Spleen (tissue), 11 donors: Measurements from ENCODE around the gene AGAP3. TPM values are rescaled to one million over a fixed set of nuclear protein-coding genes. Genes with fewer than 3 reads are reported as not detected.

Source experiments
- DNase-seq: peaks from one replicate; pipeline ENCODE4 v3.0.0-alpha.2; 2020
- H3K27ac ChIP-seq, 8 donors: fragments of 200-600 bp; sonication (generic) in 7 of 8; 1 replicate in 4 of 8; 2 replicates in 4 of 8; pipeline versions ENCODE4 v1.5.0 to v1.8.0; 2016 to 2021; ENCODE audit warnings: inconsistent platforms in 4 of 8, mild to moderate bottlenecking in 4 of 8, moderate library complexity in 1 of 8
- H3K27me3 ChIP-seq, 7 donors: fragments of 200-600 bp; sonication (generic) in 6 of 7; replicated peaks in 1 of 7; 1 replicate in 4 of 7; 2 replicates in 3 of 7; pipeline versions ENCODE4 v1.5.0 to v1.8.0; 2016 to 2021; ENCODE audit warnings: inconsistent platforms in 3 of 7, mild to moderate bottlenecking in 1 of 7
- H3K36me3 ChIP-seq, 6 donors: fragments of 200-600 bp; sonication (generic) in 5 of 6; 1 replicate in 4 of 6; 2 replicates in 2 of 6; pipeline versions ENCODE4 v1.5.0 to v1.8.0; 2016 to 2021; ENCODE audit warnings: inconsistent platforms in 2 of 6
- H3K4me1 ChIP-seq, 6 donors: fragments of 200-600 bp; sonication (generic) in 5 of 6; 1 replicate in 3 of 6; 2 replicates in 3 of 6; pipeline versions ENCODE4 v1.5.0 to v1.8.0; 2016 to 2021; ENCODE audit warnings: inconsistent platforms in 3 of 6
- H3K4me3 ChIP-seq, 8 donors: fragments of 200-600 bp; sonication (generic) in 7 of 8; 1 replicate in 4 of 8; 2 replicates in 4 of 8; pipeline versions ENCODE4 v1.5.0 to v1.8.0; 2016 to 2021; ENCODE audit warnings: inconsistent platforms in 4 of 8, mild to moderate bottlenecking in 4 of 8, moderate library complexity in 2 of 8
- H3K9me3 ChIP-seq, 8 donors: fragments of 200-600 bp; sonication (generic) in 7 of 8; 1 replicate in 4 of 8; 2 replicates in 4 of 8; pipeline versions ENCODE4 v1.5.0 to v1.8.0; 2016 to 2021; ENCODE audit warnings: inconsistent platforms in 4 of 8
- CTCF ChIP-seq, 11 experiments: fragments of 200-600 bp in 7 of 11; fragments of 450-650 bp in 4 of 11; sonication (generic) in 4 of 11; IDR thresholded peaks in 8 of 11; conservative IDR thresholded peaks in 3 of 11; 1 replicate in 7 of 11; 2 replicates in 4 of 11; pipeline versions ENCODE4 v1.4.0 to v1.8.0; 2016 to 2021; ENCODE audit warnings: antibody characterized with exemption in 11 of 11, inconsistent platforms in 4 of 11, mild to moderate bottlenecking in 1 of 11
- POLR2A ChIP-seq, 3 donors: fragments of 450-650 bp; IDR thresholded peaks; one replicate each; pipeline ENCODE4 v1.5.1; 2017; ENCODE audit warnings: antibody characterized with exemption in 3 of 3, mild to moderate bottlenecking in 1 of 3
- POLR2AphosphoS5 ChIP-seq, 3 donors: sonication (generic); formaldehyde crosslinking; IDR thresholded peaks; one replicate each; pipeline ENCODE4 v1.5.1; 2017; ENCODE audit warnings: antibody characterized with exemption in 3 of 3
- WGBS, 5 donors: extraction: QIAGEN DNeasy Blood & Tissue Kit in 3 of 5; methylation state at CpG; one replicate each; pipeline versions ENCODE4 v1.1.5 to v1.1.7; 2013 to 2018; 5-methylcytosine and 5-hydroxymethylcytosine counted together
- intact Hi-C: fragments of 100-400 bp; cut with DNase I; formaldehyde crosslinking; loops from one replicate; pipeline ENCODE4 v1.15.0; 2023; ENCODE audit warnings: low total_unique reads
- polyA plus RNA-seq, 3 donors: library from polyadenylated mRNA; stranded (reverse); fragments of 200-250 nt; gene quantifications; one replicate each; pipeline ENCODE4 v1.2.1, GENCODE V29; 2013
- total RNA-seq, 7 donors: library from RNA; depleted of rRNA in 3 of 7; stranded (reverse); fragments of >200 nt in 3 of 7; fragmentation: NEBNext Ultra II Directional in 4 of 7; extraction: Animal tissue kit (Norgen Biotek cat#: 25700) in 4 of 7; gene quantifications; one replicate each; pipeline versions ENCODE4 v1.1.0 to v1.2.1, GENCODE V29; 2016 to 2021
- donor health status: healthy with polysubstance abuse.
- donor health status: DM: no; HTN: no; CAD: no; lungs with moderate emphysema.
- donor health status: DM: no; HTN: no; CAD: no.
- donor health status: Bipolar disorder and iron deficiency.
- donor health status: healthy.
- donor health status: DM: no; HTN: no; CAD: no.
- donor health status: DM: yes; HTN: yes; CAD: no.

The AGAP3 gene
- total and polyA plus RNA-seq, 10 donors = 21.8 to 94.4 (median 72.6) TPM

DNA sequence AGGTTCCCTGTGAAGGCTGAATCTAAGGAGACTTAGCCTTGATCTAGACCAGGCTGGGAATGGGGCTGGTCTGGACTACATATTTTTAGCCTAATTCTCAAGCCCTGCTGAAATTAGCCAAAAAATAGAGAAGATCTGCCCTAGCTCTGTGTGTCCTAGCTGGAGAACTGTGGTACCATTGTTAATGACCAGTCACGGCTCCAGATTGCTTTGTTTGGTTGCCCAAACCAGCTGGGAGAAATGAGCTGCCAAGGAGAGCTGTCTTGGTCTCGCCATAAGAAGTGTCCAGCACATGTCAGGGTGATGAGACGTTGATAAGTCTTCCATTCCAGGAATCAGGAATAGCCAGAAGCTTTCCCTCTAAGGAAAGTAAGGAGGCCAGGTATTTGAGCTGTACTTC, 60.5 kb downstream of the AGAP3 start:
- no peak overlapping the region for H3K4me3 ChIP-seq
- peaks cover 0 to 35% (median 3%) of the 10 kb centered on the region in 7 donors for H3K27me3 ChIP-seq
- intact Hi-C loops = no loop called here
- no peaks in the 10 kb centered on the region for H3K4me1 ChIP-seq
- TF ChIP-seq POLR2AphosphoS5 (IDR thresholded peaks at IDR 0.05) = no peak
- no peaks in the 10 kb centered on the region for H3K9me3 ChIP-seq
- H3K27ac ChIP-seq = no peak overlapping the region
- no peak for DNase-seq
- WGBS, 5 donors = 74 to 85% (median 80%) methylated on average over 3 of the region's 3 CpGs
- H3K36me3 ChIP-seq = peaks cover 0 to 37% (median 22%) of the 10 kb centered on the region in 6 donors

- no peaks in the 10 kb centered on the region for H3K4me1 ChIP-seq
- intact Hi-C loops = no loop called here
- 57 to 64% (median 61%) methylated on average over 19 to 22 of the region's 22 CpGs for WGBS, 5 donors
- H3K4me3 ChIP-seq = no peak overlapping the region
- no peaks in the 10 kb centered on the region for H3K9me3 ChIP-seq
- DNase-seq = no peak
- H3K36me3 ChIP-seq = peaks cover 0 to 19% (median 10%) of the 10 kb centered on the region in 6 donors
- no peak overlapping the region for H3K27ac ChIP-seq
- TF ChIP-seq POLR2AphosphoS5 (IDR thresholded peaks at IDR 0.05) = no peak
- no peak for TF ChIP-seq POLR2A (IDR thresholded peaks at IDR 0.05)
- no peak for TF ChIP-seq CTCF (IDR thresholded peaks at IDR 0.05 in 8 of 11, conservative IDR thresholded peaks at IDR 0.05 in 3 of 11)
- H3K27me3 ChIP-seq = peaks cover 0 to 53% (median 19%) of the 10 kb centered on the region in 7 donors
These were observed 62.3 kb downstream of the AGAP3 start for GRCh38 chr7:151148319-151149259.

GRCh38 chr7:151150388-151150787, 64.1 kb downstream of the AGAP3 start:
- peaks cover 0 to 71% (median 28%) of the 10 kb centered on the region in 7 donors for H3K27me3 ChIP-seq
- intact Hi-C loops = no loop called here
- H3K27ac ChIP-seq = no peak overlapping the region
- no peaks in the 10 kb centered on the region for H3K9me3 ChIP-seq
- TF ChIP-seq CTCF (IDR thresholded peaks at IDR 0.05 in 8 of 11, conservative IDR thresholded peaks at IDR 0.05 in 3 of 11) (no peak), POLR2A (IDR thresholded peaks at IDR 0.05) (no peak)
- no peaks in the 10 kb centered on the region for H3K4me1 ChIP-seq
- no peak for DNase-seq
- H3K4me3 ChIP-seq = no peak overlapping the region
- H3K36me3 ChIP-seq = peaks cover 0 to 1% (median 0%) of the 10 kb centered on the region in 6 donors
- WGBS, 5 donors = 77 to 89% (median 86%) methylated on average over 3 of the region's 3 CpGs

- Histone ChIP-seq H3K27me3 (peaks cover 0 to 94% (median 28%) of the 10 kb centered on the region in 7 donors), H3K36me3 (no peaks in the 10 kb centered on the region), H3K27ac (no peak overlapping the region), H3K4me3 (no peak overlapping the region), H3K4me1 (no peaks in the 10 kb centered on the region), H3K9me3 (no peaks in the 10 kb centered on the region)
- intact Hi-C loops = no loop called here
- WGBS, 5 donors = 55 to 69% (median 65%) methylated on average over 6 of the region's 6 CpGs
- no peak for DNase-seq
- TF ChIP-seq POLR2AphosphoS5 (IDR thresholded peaks at IDR 0.05) (no peak), CTCF (IDR thresholded peaks at IDR 0.05 in 8 of 11, conservative IDR thresholded peaks at IDR 0.05 in 3 of 11) (no peak), POLR2A (IDR thresholded peaks at IDR 0.05) (no peak)
These were observed 66.6 kb downstream of the AGAP3 start for GRCh38 chr7:151152643-151153513.
